Measurements from ENCODE around the gene P4HB. TPM values are rescaled to one million over a fixed set of nuclear protein-coding genes. Genes with fewer than 3 reads are reported as not detected.
"Not testable (repeated sequence)": the region's sequence is repeated elsewhere in the genome, so short reads cannot be mapped to it uniquely, and the experiment has no call there.

Gene P4HB
- total RNA-seq, 1 experiment from 2014 or later, result 1,949 TPM

DNA sequence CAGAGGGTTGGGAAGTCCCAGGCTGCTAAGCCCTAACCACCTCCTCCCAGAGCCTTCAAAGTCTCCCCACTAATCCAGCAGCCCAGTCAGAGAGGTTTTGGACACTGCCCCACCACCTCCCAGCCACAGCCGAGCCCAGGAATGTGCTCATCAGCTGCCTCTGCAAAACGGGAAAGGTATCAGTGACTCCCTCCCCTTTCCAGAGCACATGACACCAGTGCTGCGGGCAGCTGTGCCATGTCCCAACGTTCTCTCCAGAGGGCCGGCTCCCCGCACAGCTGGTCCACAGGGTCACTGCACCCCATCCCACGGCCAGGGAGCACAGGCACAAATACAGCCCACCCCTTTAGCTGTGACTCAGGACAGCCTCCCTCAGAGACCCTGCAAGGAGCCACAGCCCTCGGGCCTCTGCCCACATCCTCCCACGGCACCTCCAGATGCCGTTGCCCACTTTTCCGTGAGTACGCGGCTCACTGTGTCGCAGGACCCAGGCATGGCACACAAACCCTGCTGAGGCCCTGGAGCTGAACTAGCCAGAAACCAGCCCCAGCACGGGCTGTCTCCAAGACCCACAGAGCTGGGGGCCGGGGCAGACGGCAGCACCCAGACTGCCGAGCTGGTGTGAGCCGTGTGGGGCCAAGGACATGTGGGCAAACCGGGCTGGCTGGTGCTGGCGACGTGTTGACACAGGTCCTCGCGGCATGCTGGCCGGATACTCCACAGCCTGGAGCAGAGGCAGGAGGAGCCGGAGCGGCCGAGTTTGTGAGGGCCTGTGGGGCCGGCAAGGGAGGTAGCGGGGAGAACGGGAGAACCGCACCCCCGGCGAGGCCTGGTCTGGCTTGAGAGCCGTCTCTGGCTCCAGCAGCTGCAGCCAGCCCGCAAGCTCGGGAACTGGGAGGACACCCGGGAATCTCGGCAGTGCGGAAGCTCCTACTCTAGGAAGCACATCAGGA lies 19.2 kb downstream of the P4HB start:
- no peak for DNase-seq (ENCODE audit: low read depth, low spot score)
- in situ Hi-C loops (cut with HindIII; ENCODE audit: low pct_unique_long_range_greater_than_20kb, low sequenced_read_pairs), result no loop called here

DNA sequence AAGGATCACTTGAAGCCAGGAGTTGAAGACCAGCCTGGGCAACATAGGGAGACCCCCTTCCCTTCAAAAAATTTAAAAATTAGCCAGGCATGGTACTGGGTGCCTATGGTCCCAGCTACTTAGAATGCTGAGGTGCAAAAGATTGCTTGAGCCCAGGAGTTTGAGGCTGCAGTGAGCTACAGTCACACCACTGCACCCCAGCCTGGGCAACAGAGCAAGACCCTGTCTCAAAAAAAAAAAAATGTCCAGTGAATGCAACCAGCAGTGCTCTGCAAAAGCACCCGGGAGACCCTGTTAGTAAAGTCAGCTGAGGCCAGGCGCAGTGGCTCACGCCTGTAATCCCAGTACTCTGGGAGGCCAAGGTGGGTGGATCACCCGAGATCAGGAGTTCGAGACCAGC lies 20.3 kb downstream of the P4HB start:
- DNase-seq (ENCODE audit: low read depth, low spot score); in situ Hi-C loops (cut with HindIII; ENCODE audit: low pct_unique_long_range_greater_than_20kb, low sequenced_read_pairs): not testable (repeated sequence)

DNA sequence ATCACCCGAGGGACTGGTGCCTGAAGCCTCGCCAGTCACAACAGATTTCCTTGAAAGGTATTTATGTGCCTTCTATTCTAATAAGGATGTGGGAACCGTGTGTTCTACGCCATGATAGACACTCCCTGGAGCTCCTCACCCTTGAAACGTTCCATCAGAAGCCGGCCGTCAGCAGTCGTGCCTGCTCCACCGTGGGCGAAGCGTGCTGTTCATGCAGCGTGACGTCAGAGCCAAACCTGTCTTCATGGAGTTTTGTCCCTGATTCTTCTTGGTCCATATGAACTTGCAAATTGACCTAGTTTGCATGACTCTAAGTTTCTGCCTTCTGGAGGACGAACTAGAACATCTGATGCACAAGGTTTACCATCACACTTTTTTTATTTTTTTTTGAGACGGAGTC lies 21.0 kb downstream of the P4HB start:
- DNase-seq (ENCODE audit: low read depth, low spot score), result no peak
- in situ Hi-C loops (cut with HindIII; ENCODE audit: low pct_unique_long_range_greater_than_20kb, low sequenced_read_pairs), result no loop called here

DNA sequence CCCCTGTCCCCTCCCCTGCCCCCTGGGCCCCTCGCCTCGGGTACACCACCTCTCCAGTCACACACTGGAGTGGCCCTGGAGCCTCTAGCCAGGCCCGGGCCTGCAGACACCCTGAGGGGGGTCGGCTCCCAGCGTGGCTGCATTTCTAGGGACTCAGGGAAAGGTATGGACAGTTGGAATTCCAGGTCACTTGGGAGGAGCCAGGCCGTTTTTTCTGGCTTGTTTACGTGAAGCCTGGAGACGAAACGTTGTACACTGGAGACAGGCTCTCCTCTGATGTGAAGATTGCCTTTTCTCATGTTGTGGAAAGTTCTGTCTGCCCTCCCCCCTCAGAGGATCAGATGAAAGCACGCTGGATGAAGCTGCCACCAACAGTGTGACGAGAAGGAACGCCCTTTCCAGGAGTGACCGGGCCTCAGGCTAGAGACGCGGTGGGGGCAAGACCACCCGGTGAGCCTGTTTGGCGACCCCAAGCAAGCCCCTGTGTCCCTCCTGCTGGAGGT lies 21.5 kb downstream of the P4HB start:
- no peak for DNase-seq (ENCODE audit: low read depth, low spot score)
- in situ Hi-C loops (cut with HindIII; ENCODE audit: low pct_unique_long_range_greater_than_20kb, low sequenced_read_pairs), result no loop called here

- in situ Hi-C loops (cut with HindIII; ENCODE audit: low pct_unique_long_range_greater_than_20kb, low sequenced_read_pairs), result no loop called here
- peak; percentile 54 for DNase-seq (ENCODE audit: low read depth, low spot score)
Measured at GRCh38 chr17:81837641-81838040, 22.7 kb downstream of the P4HB start.

- in situ Hi-C loops (cut with HindIII; ENCODE audit: low pct_unique_long_range_greater_than_20kb, low sequenced_read_pairs), result no loop called here
- no peak for DNase-seq (ENCODE audit: low read depth, low spot score)
Measured at GRCh38 chr17:81834831-81835267, 25.5 kb downstream of the P4HB start, which contains the start of gene PPP1R27. Gene PPP1R27 (minus strand): TSS chr17:81835050. CDS start chr17:81834953, 97 bp downstream.

- no peak for DNase-seq (ENCODE audit: low read depth, low spot score)
- in situ Hi-C loops (cut with HindIII; ENCODE audit: low pct_unique_long_range_greater_than_20kb, low sequenced_read_pairs), result no loop called here
Measured at GRCh38 chr17:81833921-81834830, 26.2 kb downstream of the P4HB start.

- in situ Hi-C loops (cut with HindIII; ENCODE audit: low pct_unique_long_range_greater_than_20kb, low sequenced_read_pairs), result no loop called here
- DNase-seq (ENCODE audit: low read depth, low spot score), result peak; percentile 98
Measured at GRCh38 chr17:81833160-81833920, 27.0 kb downstream of the P4HB start, which contains the start of gene MCRIP1. Gene MCRIP1 (minus strand): TSS chr17:81833291. CDS start chr17:81824506, 8,785 bp downstream.

DNA sequence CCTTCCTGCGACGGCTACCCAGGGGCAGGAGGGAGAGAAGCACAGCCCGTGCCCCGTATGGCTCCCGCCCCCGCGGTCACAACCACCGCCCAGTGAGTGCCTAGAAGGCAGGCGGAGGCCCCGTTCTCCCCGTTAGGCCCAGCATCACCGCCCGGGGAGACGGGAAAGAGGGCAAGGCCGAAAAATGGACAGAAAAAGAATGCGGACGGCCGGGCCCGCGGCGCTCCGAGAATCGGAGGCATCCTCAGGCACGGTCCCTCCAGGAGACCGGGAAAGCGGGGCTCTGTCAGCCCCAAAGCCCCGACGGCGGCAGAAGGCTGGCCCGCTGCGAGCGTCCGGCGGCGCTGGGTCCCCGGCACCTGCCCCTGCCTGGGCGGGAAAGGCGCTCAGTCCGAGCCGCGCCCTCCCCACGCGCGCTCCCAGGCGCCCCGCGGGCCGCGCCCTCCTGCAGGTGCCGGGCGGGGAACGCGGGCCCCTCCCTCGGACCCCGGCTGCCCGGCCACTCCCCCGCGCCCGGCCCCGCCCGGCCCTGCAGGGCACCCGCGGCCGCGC lies 27.7 kb downstream of the P4HB start:
- in situ Hi-C loops (cut with HindIII; ENCODE audit: low pct_unique_long_range_greater_than_20kb, low sequenced_read_pairs), result no loop called here
- DNase-seq (ENCODE audit: low read depth, low spot score), result peak; percentile 37

- in situ Hi-C loops (cut with HindIII; ENCODE audit: low pct_unique_long_range_greater_than_20kb, low sequenced_read_pairs), result no loop called here
- no peak for DNase-seq (ENCODE audit: low read depth, low spot score)
Measured at GRCh38 chr17:81831957-81832607, 28.3 kb downstream of the P4HB start.

GRCh38 chr17:81831563-81831956 lies 28.8 kb downstream of the P4HB start:
- DNase-seq (ENCODE audit: low read depth, low spot score), result no peak
- in situ Hi-C loops (cut with HindIII; ENCODE audit: low pct_unique_long_range_greater_than_20kb, low sequenced_read_pairs), result no loop called here

DNA sequence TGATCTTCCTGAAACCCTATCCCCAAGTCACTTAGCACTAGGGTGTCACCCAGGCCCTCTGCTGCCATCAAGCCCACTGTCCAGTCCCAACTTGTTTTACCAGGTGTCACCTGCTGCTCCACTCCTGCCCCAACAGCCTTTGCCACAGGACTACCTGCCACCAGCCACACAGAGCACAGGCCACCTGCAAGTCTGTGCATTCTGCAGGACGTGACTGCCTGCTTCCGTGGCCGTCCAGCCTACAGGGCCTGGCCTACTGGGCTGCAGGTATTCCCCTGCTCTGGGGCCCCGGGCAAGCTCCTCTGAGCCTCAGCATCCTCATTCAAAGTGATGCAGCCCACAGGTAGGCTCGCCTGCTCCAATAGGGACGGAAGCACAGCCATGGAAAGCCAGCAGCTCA lies 30.5 kb downstream of the P4HB start:
- in situ Hi-C loops (cut with HindIII; ENCODE audit: low pct_unique_long_range_greater_than_20kb, low sequenced_read_pairs), result no loop called here
- no peak for DNase-seq (ENCODE audit: low read depth, low spot score)

DNA sequence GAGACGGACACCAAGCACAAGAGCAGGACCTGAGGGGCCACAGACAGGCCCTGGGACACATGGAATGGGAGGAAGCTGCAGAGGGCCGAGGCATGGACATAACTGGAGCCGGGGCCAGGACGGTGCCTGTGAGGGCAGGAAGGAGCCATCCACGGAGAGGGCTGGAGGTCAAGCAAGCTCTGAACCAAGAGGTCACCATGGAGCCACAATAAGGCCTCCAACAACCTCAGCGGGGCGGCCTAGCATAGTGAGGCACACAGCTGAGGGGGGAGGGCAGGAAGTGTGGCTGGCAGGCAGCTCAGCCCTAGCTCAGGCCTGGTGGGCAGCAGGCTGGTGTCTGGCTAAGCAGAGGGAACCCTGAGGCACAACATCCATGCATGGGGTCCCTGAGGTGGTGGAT lies 31.7 kb downstream of the P4HB start:
- no peak for DNase-seq (ENCODE audit: low read depth, low spot score)
- in situ Hi-C loops (cut with HindIII; ENCODE audit: low pct_unique_long_range_greater_than_20kb, low sequenced_read_pairs), result no loop called here

DNA sequence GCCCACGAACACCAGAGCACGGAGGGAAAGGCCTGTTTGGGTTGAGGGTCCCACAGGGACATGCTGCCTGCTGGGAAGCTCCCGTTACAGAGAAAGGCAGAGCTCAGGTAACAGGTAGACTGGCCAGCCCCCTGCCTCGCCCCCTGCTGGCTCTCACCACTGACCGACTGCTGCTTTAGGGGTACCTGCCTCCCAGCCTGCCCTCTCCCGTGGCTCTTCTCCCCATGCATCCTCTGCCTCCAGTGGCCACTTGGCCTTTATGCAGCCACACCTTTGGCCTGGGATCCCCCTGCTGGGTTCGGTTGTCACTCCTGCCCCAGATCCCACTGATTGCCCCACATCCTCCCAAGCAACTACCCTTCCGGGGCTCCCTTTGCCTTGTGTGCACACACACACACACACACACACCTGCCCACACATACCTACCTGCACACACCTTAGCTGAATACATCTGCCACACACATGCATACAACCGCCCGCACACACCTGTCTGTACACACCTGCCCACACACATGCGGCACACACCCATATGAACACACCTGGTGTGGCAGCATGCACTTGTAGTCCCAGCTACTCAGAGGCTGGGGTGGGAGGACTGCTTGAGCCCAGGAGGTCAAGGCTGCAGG lies 34.4 kb downstream of the P4HB start:
- in situ Hi-C loops (cut with HindIII; ENCODE audit: low pct_unique_long_range_greater_than_20kb, low sequenced_read_pairs), result no loop called here
- no peak for DNase-seq (ENCODE audit: low read depth, low spot score)

GRCh38 chr17:81824595-81824994 lies 35.7 kb downstream of the P4HB start:
- DNase-seq (ENCODE audit: low read depth, low spot score), result no peak
- in situ Hi-C loops (cut with HindIII; ENCODE audit: low pct_unique_long_range_greater_than_20kb, low sequenced_read_pairs), result no loop called here

GRCh38 chr17:81823820-81824550 lies 36.4 kb downstream of the P4HB start:
- DNase-seq (ENCODE audit: low read depth, low spot score), result no peak
- in situ Hi-C loops (cut with HindIII; ENCODE audit: low pct_unique_long_range_greater_than_20kb, low sequenced_read_pairs), result no loop called here
